ENCODE results near the gene PITPNM1.

- TF ChIP-seq POLR2AphosphoS5 (IDR thresholded peaks at IDR 0.05; ENCODE audit: low read depth, low read length) (no peak), POLR2A (IDR thresholded peaks at IDR 0.05; ENCODE audit: low read depth, low read length) (no peak), TAF1 (IDR thresholded peaks at IDR 0.05; ENCODE audit: borderline replicate concordance, low read depth, low read length) (no peak)
Observed at GRCh38 chr11:67498544-67498972, 6.6 kb downstream of the PITPNM1 start.

Data from GM12892 (cell line).